ENCODE measurements around the gene EHF.

EHF gene

GRCh38 chr11:34647532-34647931, 26.6 kb downstream of the EHF start:
- DNase-seq, result no peak

GRCh38 chr11:34648036-34648435, 27.1 kb downstream of the EHF start:
- no peak for DNase-seq

- DNase-seq, result no peak
These were observed 28.7 kb downstream of the EHF start for GRCh38 chr11:34649597-34649996.

- DNase-seq, result no peak
These were observed 29.6 kb downstream of the EHF start for GRCh38 chr11:34650528-34650927.

- no peak for DNase-seq
These were observed 30.7 kb downstream of the EHF start for GRCh38 chr11:34651551-34651950.

GRCh38 chr11:34652191-34652973, 31.5 kb downstream of the EHF start:
- DNase-seq, result no peak

GRCh38 chr11:34653031-34653430, 32.1 kb downstream of the EHF start:
- DNase-seq, result no peak

GRCh38 chr11:34653851-34654482, 33.1 kb downstream of the EHF start:
- DNase-seq, result no peak

GRCh38 chr11:34654483-34655334, 33.8 kb downstream of the EHF start:
- no peak for DNase-seq

- DNase-seq, result no peak
These were observed 34.6 kb downstream of the EHF start for GRCh38 chr11:34655335-34656008.

GRCh38 chr11:34656062-34656720, 35.3 kb downstream of the EHF start:
- no peak for DNase-seq

GRCh38 chr11:34658071-34659015, 37.5 kb downstream of the EHF start:
- no peak for DNase-seq

GRCh38 chr11:34659096-34659733, 38.3 kb downstream of the EHF start:
- DNase-seq, result no peak

- peak; percentile 48 for DNase-seq
These were observed 44.4 kb downstream of the EHF start for GRCh38 chr11:34665077-34665835.

GRCh38 chr11:34667810-34668582, 47.1 kb downstream of the EHF start:
- peak; percentile 98 for DNase-seq

- DNase-seq, result no peak
These were observed 47.7 kb downstream of the EHF start for GRCh38 chr11:34668583-34669053.

- DNase-seq, result no peak
These were observed 48.6 kb downstream of the EHF start for GRCh38 chr11:34669458-34669857.

GRCh38 chr11:34671117-34671516, 50.2 kb downstream of the EHF start:
- no peak for DNase-seq

GRCh38 chr11:34671946-34672345, 51.1 kb downstream of the EHF start:
- no peak for DNase-seq
